Panc1 (cell line): ENCODE results near the gene DUSP9. TPM values are rescaled to one million over a fixed set of nuclear protein-coding genes. Genes with fewer than 3 reads are reported as not detected.
A peak's percentile ranks its signal among the peaks of the same experiment; 100 is the strongest.

ENCODE experiments used
- ATAC-seq: fragments of 200-7000 bp; cut with Tn5 transposase; 2 replicates; pipeline ENCODE4 v1.9.1; 2020; ENCODE audit warnings: mild to moderate bottlenecking, moderate library complexity
- BruUV-seq: library from RNA; stranded (reverse); fragments of 400-500 nt; replicated peaks from 2 replicates; lab custom pipeline; 2021; lab: Mats Ljungman, UMichigan
- CTCF ChIA-PET: fragments of 300-600 bp; sonication (Branson Sonifier 250); formaldehyde crosslinking; loops from one replicate; lab custom pipeline; 2022; ENCODE audit warnings: antibody characterized with exemption; lab: Charles Lee
- POLR2A ChIA-PET: fragments of 300-600 bp; sonication (Branson Sonifier 250); formaldehyde crosslinking; loops from one replicate; lab custom pipeline; 2022; ENCODE audit warnings: antibody characterized with exemption; lab: Charles Lee
- DNase-seq: peaks from one replicate; pipeline ENCODE4 v3.0.0-alpha.2; 2010; ENCODE audit warnings: low read depth, low spot score
- H3K27ac ChIP-seq: 2 replicates; pipeline ENCODE4 v1.5.1; 2011; ENCODE audit warnings: mild to moderate bottlenecking, low read length, inconsistent platforms
- H3K27me3 ChIP-seq: fragments of 200-500 bp; sonication (Bioruptor generic); 2 replicates; pipeline ENCODE4 v1.6.0; 2014; ENCODE audit warnings: low read length, inconsistent platforms; ENCODE audit not compliant: control insufficient read depth, insufficient read depth
- H3K36me3 ChIP-seq: fragments of 200-500 bp; sonication (Bioruptor generic); 2 replicates; pipeline ENCODE4 v1.5.1; 2014; ENCODE audit warnings: inconsistent platforms, mild to moderate bottlenecking, low read length, moderate library complexity; ENCODE audit not compliant: control insufficient read depth, insufficient read depth
- H3K4me1 ChIP-seq: 2 replicates; pipeline ENCODE4 v1.5.1; 2011; ENCODE audit warnings: inconsistent platforms, mild to moderate bottlenecking, low read length, moderate library complexity; ENCODE audit not compliant: control insufficient read depth, insufficient read depth
- H3K4me3 ChIP-seq, 2 experiments: 2 replicates each; pipeline ENCODE4 v1.5.1; 2011 to 2012; ENCODE audit warnings: low read depth in 2 of 2, low read length in 2 of 2, mild to moderate bottlenecking in 2 of 2, inconsistent platforms in 1 of 2, moderate library complexity in 1 of 2
- H3K9me3 ChIP-seq: fragments of 200-500 bp; sonication (Bioruptor generic); 2 replicates; pipeline ENCODE4 v1.5.1; 2014; ENCODE audit warnings: low read depth, mild to moderate bottlenecking, inconsistent platforms, low read length, moderate library complexity; ENCODE audit not compliant: control insufficient read depth, insufficient read depth
- POLR2AphosphoS5 ChIP-seq: IDR thresholded peaks from 2 replicates; pipeline ENCODE4 v1.6.1; 2012; ENCODE audit warnings: mild to moderate bottlenecking, low read depth, low read length, moderate library complexity
- SIN3A ChIP-seq: IDR thresholded peaks from 2 replicates; pipeline ENCODE4 v1.6.1; 2012; ENCODE audit warnings: low read depth, mild to moderate bottlenecking, low read length, moderate library complexity, borderline replicate concordance; ENCODE audit not compliant: insufficient read depth
- TCF7L2 ChIP-seq: IDR thresholded peaks from 2 replicates; pipeline ENCODE4 v1.6.1; 2011; ENCODE audit warnings: mild to moderate bottlenecking, low read depth, low read length, inconsistent platforms
- in situ Hi-C: cut with HindIII; loops from 2 replicates; pipeline ENCODE4 v1.10.0; 2016; ENCODE audit warnings: low sequenced_read_pairs, low pct_unique_long_range_greater_than_20kb
- intact Hi-C: fragments of 100-400 bp; cut with micrococcal nuclease; formaldehyde crosslinking; loops from one replicate; pipeline ENCODE4 v1.10.0; 2022; ENCODE audit not compliant: unreplicated experiment
- total RNA-seq: library from RNA; stranded (reverse); gene quantifications from one replicate; pipeline ENCODE4 v1.2.1, GENCODE V29; 2021; ENCODE audit not compliant: unreplicated experiment
- TF ChIP-seq, protein P1 (sequence below): fragments of 450-650 bp; IDR thresholded peaks from 2 replicates; pipeline ENCODE4 v1.5.1; 2017; ENCODE audit warnings: mild to moderate bottlenecking
- TF ChIP-seq, protein P2 (sequence below), 2 experiments: IDR thresholded peaks; 2 replicates each; pipeline ENCODE4 v1.6.1; 2011 to 2012; ENCODE audit warnings: low read depth in 2 of 2, control low read depth in 1 of 2, low read length in 1 of 2, mild to moderate bottlenecking in 1 of 2, moderate library complexity in 1 of 2; ENCODE audit not compliant: insufficient read depth in 1 of 2

The DUSP9 gene
- total RNA-seq, 1 experiment from 2014 or later: 7.1 TPM

DNA sequence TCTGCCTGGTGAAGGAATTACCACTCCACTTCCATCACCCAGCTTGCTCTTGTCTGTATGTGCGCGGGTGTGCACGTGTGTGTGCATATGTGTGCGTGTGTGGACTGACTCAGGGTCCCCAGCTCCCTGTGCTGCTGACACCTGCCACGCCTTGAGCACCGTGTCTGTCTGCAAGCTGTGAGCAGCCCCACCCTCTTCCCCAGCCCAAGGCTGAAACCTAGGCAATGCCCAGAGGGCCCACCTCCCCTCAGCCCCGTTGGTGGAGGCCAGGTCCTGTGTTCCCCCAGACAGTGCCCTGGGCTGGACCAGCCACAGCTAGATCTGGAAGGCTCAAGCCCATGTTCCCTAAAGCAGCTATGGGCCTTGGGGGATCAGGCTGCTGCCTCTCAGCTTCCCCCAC lies 46.1 kb upstream of the DUSP9 start:
- Histone ChIP-seq H3K27ac (peak overlapping the region; percentile 61; the same call in 1 of the 2 replicates), H3K9me3 (no peaks in the 10 kb centered on the region), H3K4me3 (no peak overlapping the region), H3K4me1 (peaks cover 17% of the 10 kb centered on the region), H3K27me3 (no peaks in the 10 kb centered on the region), H3K36me3 (no peaks in the 10 kb centered on the region)
- TF ChIP-seq SIN3A (no peak), TCF7L2 (no peak), POLR2AphosphoS5 (no peak)
- TF ChIP-seq, protein P1, sequence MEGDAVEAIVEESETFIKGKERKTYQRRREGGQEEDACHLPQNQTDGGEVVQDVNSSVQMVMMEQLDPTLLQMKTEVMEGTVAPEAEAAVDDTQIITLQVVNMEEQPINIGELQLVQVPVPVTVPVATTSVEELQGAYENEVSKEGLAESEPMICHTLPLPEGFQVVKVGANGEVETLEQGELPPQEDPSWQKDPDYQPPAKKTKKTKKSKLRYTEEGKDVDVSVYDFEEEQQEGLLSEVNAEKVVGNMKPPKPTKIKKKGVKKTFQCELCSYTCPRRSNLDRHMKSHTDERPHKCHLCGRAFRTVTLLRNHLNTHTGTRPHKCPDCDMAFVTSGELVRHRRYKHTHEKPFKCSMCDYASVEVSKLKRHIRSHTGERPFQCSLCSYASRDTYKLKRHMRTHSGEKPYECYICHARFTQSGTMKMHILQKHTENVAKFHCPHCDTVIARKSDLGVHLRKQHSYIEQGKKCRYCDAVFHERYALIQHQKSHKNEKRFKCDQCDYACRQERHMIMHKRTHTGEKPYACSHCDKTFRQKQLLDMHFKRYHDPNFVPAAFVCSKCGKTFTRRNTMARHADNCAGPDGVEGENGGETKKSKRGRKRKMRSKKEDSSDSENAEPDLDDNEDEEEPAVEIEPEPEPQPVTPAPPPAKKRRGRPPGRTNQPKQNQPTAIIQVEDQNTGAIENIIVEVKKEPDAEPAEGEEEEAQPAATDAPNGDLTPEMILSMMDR: no peak
- TF ChIP-seq, protein P2, sequence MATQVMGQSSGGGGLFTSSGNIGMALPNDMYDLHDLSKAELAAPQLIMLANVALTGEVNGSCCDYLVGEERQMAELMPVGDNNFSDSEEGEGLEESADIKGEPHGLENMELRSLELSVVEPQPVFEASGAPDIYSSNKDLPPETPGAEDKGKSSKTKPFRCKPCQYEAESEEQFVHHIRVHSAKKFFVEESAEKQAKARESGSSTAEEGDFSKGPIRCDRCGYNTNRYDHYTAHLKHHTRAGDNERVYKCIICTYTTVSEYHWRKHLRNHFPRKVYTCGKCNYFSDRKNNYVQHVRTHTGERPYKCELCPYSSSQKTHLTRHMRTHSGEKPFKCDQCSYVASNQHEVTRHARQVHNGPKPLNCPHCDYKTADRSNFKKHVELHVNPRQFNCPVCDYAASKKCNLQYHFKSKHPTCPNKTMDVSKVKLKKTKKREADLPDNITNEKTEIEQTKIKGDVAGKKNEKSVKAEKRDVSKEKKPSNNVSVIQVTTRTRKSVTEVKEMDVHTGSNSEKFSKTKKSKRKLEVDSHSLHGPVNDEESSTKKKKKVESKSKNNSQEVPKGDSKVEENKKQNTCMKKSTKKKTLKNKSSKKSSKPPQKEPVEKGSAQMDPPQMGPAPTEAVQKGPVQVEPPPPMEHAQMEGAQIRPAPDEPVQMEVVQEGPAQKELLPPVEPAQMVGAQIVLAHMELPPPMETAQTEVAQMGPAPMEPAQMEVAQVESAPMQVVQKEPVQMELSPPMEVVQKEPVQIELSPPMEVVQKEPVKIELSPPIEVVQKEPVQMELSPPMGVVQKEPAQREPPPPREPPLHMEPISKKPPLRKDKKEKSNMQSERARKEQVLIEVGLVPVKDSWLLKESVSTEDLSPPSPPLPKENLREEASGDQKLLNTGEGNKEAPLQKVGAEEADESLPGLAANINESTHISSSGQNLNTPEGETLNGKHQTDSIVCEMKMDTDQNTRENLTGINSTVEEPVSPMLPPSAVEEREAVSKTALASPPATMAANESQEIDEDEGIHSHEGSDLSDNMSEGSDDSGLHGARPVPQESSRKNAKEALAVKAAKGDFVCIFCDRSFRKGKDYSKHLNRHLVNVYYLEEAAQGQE (IDR thresholded peaks at IDR 0.05; ENCODE audit: insufficient read depth in 1 of 2, low read depth in 2 of 2, low read length in 1 of 2): no peak
- CTCF ChIA-PET: interaction anchor here (0.7 kb wide), 1 partner anchor 27 kb away, joined by 4 read pairs; no protein-coding TSS in a partner anchor
- POLR2A ChIA-PET: interaction anchor here (0.6 kb wide), 1 partner anchor 279 kb away, joined by 3 read pairs; no protein-coding TSS in a partner anchor
- DNase-seq: no peak
- intact Hi-C loops: no loop called here
- in situ Hi-C loops: no loop called here
- BruUV-seq: no TSS peak
- no peak for ATAC-seq

DNA sequence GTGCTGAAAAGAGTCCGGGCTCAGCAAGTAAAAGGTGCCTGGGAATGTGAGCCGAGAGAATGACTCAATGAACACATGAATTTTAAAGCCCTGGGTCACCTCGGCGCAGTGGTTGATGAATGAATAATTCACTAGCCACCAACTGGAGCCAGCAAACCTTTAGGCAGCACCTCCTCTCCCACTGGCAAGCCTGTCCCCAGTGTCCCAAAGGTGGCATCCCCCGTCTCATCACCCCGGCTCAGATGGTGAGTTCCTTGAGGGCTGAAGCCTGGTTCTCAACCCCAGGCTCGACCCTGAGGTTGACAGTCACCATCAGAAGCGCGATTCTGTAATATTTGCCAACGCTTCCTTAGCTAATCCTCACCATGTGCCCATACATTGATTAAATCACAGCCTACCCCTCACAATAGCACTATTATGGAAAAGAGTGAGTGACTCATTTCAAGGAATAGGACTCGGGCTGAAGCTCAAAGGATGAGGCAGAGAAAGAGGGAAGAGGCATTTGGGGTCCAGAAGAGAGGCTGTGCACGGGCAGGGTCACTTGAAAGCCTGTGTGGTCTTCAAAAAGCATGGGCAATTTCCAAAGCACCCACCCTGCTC lies 45.4 kb upstream of the DUSP9 start:
- H3K36me3 ChIP-seq: no peaks in the 10 kb centered on the region
- in situ Hi-C loops (no loop called here), intact Hi-C loops (no loop called here)
- H3K27me3 ChIP-seq: no peaks in the 10 kb centered on the region
- ChIA-PET CTCF (interaction anchor here (0.7 kb wide), 1 partner anchor 28 kb away, joined by 4 read pairs; no protein-coding TSS in a partner anchor), POLR2A (no interaction called here)
- no peak overlapping the region for H3K4me3 ChIP-seq
- no peak overlapping the region for H3K27ac ChIP-seq
- peaks cover 17% of the 10 kb centered on the region for H3K4me1 ChIP-seq
- H3K9me3 ChIP-seq: no peaks in the 10 kb centered on the region
- DNase-seq (no peak), ATAC-seq (no peak)
- no TSS peak for BruUV-seq
- TF ChIP-seq TCF7L2 (no peak), POLR2AphosphoS5 (no peak), SIN3A (no peak)
- TF ChIP-seq, protein P1: no peak
- TF ChIP-seq, protein P2 (IDR thresholded peaks at IDR 0.05; ENCODE audit: insufficient read depth in 1 of 2, low read depth in 2 of 2, low read length in 1 of 2): no peak
